HG02970 (cell line): ENCODE data around the gene TNIP1.

ENCODE experiments used
- ATAC-seq: cut with Tn5 transposase; IDR thresholded peaks from one replicate; pipeline ENCODE4 v1.9.1; 2021; ENCODE audit warnings: mild to moderate bottlenecking, moderate library complexity, moderate number of reproducible peaks; ENCODE audit not compliant: unreplicated experiment, low FRiP score

Gene TNIP1

GRCh38 chr5:151051066-151051930 lies 29.5 kb downstream of the TNIP1 start:
- no peak for ATAC-seq

GRCh38 chr5:151048526-151048925 lies 32.3 kb downstream of the TNIP1 start:
- no peak for ATAC-seq

DNA sequence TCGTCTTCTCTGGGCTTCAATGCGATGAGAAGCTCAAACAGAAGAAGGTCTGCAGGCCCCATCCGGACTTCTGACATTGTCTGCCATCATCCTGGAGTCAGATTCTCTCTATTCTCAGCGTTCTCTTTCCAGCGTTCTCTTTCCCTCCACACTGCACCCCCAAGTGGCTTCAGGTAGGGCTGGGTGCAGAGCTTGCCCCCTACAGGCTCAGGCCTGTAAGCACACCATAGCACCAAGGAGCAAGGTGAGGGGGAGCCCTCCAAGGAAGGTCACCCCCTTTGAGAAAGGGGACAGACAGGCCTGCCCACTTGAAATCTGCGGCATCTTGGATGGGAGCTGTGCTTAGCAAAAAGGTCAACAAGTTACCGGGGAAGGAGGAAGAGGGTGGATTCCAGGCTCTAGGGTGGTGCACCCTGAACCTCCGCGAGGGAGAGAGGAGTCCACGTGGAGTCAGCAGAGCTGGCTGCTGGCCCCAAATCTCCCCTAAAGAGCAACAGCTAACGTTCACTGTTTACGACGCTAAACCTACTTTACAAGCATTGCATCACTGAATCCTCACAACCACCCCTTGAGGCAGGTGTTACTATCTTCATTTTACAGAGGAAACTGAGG lies 32.9 kb downstream of the TNIP1 start:
- ATAC-seq = no peak

DNA sequence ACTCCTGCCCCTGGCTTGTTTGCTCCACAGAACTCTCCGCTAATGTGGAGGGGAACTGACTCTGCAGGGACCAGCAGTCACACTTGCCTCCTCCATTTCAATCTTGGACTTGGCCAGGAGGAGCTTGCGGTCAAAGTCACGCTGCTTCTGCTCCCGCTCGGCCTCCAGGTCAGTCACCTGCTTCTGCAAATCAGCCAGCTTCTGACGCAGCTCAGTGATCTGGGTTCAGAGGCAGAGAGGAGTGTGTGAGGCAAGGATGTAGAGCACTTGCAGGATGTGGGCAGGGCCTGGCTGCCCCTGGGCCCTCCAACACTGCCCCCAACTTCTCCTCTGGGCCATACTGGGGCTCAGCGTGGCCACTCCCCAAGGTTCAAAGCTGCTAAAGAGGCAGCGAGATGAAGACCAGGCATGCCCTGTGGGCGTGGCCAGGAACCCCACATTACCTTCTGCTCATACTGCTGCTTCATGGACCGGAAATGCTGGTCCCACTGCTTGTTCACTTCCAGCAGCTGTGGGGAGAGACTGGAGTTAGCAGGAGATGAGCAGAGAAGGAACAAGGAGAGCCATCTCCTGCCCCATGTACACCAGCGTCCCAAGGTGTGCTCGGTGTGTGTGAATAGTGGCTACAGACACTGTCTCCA lies 38.3 kb downstream of the TNIP1 start:
- ATAC-seq = no peak

DNA sequence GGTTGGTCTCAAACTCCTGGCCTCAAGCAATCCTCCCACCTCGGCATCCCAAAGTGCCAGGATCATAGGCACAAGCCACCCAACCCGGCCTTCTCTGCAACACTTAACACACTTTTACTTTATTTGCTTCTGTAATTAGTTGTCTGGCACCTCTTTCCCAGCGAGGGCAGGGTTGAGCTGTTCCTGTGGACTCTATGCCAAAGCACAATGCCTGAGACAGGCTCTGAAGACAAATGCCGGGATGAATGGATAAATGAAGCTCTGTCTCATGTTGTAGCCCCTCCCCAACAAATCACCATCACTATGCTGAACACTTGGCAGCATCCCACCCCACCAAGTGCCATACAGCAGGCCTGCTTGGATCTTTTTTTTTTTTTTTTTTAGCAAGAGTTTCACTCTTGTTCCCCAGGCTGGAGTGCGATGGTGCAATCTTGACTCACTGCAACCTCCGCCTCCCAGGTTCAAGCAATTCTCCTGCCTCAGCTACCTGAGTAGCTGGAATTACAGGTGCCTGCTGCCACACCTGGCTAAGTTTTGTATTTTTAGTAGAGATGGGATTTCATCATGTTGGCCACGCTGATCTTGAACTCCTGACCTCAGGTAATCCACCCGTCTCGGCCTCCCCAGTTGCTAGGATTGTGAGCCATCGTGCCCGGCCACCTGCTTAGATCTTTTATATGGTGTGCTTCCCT lies 39.1 kb downstream of the TNIP1 start:
- ATAC-seq = no peak

- ATAC-seq = no peak
Observed at GRCh38 chr5:151040211-151040747, 40.6 kb downstream of the TNIP1 start.

DNA sequence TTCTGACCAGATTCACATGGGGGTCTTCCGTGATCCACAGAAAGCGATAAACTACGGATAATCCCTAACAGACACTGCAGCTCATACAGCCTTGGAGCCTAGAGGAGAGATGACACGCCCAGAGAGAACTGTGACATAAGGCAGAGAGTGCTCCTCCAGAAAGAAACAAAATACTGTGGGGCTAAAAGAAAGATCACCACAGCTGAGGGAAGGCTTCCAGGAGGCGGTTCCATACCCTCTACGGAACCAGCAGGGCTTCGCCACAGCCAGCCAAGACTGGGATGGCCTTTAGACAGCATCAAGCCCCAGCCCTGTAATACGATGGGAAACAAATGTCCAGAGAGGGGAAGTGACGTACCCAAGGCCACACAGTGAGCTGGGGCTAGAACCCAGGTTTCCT lies 41.2 kb downstream of the TNIP1 start:
- ATAC-seq = no peak

- ATAC-seq = no peak
Observed at GRCh38 chr5:151038801-151039238, 42.0 kb downstream of the TNIP1 start.

GRCh38 chr5:151038412-151038745 lies 42.5 kb downstream of the TNIP1 start:
- ATAC-seq = no peak

DNA sequence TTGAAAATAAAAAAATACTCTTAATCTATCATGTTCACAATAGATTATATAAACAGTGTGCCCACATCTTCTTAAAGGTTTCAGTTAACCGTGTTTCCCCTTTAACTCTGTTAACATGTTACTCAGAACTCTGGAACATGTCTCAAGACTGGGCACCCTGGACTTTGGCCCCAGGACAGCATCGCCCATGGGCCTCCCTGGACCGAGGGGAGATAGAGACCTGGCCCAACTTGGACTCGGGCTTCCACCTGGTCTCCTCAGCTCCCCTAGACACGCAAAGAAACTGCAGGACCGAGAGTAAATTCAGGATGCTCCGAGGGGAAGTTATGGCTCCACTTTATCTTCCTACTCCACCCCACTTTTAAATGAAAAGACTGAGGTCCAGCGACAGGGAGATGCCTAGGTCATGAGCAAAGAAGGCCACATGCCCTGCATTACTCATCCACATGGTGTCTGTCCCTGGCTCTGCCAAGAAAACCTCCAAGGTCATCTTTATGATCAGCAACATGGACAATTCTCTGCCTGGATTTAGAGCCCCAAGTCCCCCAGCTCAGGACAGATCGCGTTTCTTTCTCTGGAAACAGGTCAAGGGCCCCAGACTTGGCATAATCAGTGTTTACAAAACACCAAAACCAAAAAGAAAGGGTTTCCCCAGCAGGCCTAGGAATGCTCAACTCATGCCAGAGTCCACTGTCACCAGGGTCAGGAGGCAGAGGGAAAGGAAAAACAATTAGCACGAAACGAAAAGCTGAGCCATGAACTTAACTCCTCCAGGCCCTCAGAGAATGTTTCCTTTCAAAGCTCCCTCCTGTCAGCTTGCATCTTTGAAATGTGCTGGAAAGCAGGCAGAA lies 43.0 kb downstream of the TNIP1 start:
- ATAC-seq = no peak

DNA sequence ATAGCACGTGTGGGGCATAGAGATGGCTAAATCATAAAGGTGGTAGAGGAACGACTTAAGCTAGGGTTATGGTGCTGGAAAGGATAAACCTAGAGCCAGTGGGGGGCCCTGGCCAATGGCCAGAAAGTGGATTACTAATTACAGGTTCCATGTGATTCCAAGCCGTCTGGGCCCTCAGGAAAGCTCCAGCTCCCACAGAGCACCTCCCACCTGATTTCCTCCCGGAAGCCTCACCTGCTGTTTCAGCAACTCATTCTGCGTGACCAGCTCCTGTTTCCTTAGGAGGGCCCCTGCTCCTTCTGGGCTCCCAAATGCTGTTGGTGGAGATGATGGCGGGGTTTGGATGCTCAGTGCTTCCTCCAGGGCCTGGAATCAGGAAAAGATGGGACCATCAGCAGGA lies 44.3 kb downstream of the TNIP1 start:
- ATAC-seq = no peak

DNA sequence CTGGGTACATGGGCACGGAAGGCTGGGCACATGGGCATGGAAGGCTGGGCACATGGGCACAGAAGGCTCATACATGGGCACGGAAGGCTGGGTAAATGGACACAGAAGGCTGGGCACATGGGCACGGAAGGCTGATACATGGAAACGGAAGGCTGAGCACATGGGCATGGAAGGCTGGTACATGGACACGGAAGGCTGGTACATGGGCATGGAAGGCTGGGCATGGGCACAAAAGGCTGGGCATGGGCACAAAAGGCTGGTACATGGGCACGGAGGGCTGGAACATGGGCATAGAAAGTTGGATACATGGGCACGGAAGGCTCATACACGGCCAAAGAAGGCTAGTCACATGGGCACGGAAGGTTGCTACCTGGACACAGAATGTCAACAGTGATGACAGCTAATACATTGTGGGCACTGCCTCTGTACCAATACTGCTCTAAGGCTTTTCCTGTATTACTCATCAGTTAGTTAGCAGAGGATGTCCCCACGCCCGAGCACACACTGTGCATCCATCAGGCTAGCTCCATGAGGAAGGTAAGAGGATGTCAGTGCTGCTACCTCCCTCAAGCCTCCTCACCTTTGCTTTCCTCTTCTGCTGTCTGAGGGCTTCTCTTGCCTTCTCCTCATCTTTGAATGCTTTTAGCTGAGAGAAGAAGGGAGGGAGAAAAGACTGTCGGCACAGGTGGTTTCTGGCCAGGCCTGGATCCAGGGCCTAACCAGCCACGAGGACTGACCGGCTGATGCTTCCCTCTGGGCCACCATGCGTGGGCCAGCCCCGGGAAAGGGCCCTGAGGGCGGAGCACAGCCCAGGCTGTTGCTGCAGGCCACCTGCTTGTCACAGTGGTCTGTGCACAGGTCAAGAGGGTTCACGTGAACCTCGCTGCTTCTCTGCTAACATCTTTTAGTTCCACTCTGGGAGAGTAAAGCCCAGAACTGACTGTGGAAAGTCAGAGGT lies 46.1 kb downstream of the TNIP1 start:
- no peak for ATAC-seq

GRCh38 chr5:151033217-151033934 lies 47.5 kb downstream of the TNIP1 start:
- no peak for ATAC-seq

GRCh38 chr5:151031554-151031953 lies 49.3 kb downstream of the TNIP1 start:
- ATAC-seq = no peak

- ATAC-seq = no peak
Observed at GRCh38 chr5:151030379-151030778, 50.5 kb downstream of the TNIP1 start.

GRCh38 chr5:151030056-151030336 lies 50.8 kb downstream of the TNIP1 start:
- no peak for ATAC-seq

DNA sequence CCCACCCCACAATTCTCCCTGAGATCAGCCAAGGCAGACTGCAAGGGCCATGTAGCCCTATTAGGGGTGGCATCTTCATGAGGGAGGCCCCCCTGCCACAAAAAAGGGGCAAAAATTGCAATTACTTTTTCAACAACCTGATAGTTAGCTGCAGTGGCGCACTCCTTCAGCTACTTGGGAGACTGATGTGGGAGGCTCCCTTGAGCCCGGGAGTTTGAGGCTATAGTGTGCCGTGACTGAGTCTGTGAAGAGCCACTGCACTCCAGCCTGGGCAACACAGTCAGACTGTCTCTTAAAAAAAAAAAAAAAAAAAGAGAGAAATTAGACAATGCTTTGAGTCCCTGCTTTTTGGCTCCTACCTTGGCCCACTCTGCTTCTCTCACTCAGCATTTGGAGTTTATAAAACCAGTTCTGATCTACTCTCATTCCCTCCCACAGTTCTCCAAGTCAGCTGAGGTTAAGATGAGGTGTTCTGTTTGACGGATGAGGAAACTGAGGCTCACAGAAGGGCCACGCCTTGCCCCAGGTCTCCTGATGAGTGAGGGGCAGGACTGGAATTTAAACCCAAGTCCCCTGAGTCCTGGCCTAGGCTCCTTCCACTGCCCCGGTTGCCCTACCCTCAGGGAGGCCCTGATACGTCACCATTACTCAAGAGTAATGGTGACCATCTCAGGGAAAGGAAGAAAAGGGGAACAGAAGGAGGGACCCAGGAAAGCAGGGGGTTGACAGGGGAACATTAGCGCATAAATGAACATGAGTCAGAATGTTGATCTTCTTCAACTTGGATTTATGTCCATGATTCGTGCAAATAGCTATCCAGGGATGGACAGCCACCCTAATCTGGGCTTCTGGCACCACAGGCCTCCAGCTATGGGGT lies 51.4 kb downstream of the TNIP1 start:
- no peak for ATAC-seq
